ENCODE data around the gene ZNF275.
A peak's percentile ranks its signal among the peaks of the same experiment; 100 is the strongest.
"Not testable (repeated sequence)": the region's sequence is repeated elsewhere in the genome, so short reads cannot be mapped to it uniquely, and the experiment has no call there.

ZNF275 gene

GRCh38 chrX:153388722-153389459 is 54.9 kb downstream of the ZNF275 start:
- DNase-seq = no peak

GRCh38 chrX:153389460-153389768 is 55.5 kb downstream of the ZNF275 start:
- DNase-seq = not testable (repeated sequence)

GRCh38 chrX:153392642-153393321 is 58.8 kb downstream of the ZNF275 start:
- no peak for DNase-seq

GRCh38 chrX:153394612-153395011 is 60.7 kb downstream of the ZNF275 start:
- no peak for DNase-seq

GRCh38 chrX:153395613-153396319 is 61.8 kb downstream of the ZNF275 start:
- DNase-seq = no peak

GRCh38 chrX:153396320-153397195 is 62.6 kb downstream of the ZNF275 start:
- DNase-seq = no peak

- no peak for DNase-seq
Measured at GRCh38 chrX:153397256-153397960, 63.5 kb downstream of the ZNF275 start.

GRCh38 chrX:153398275-153398960 is 64.5 kb downstream of the ZNF275 start:
- DNase-seq = no peak

- DNase-seq = peak; percentile 70
Measured at GRCh38 chrX:153400146-153401132, 66.5 kb downstream of the ZNF275 start.

- DNase-seq = no peak
Measured at GRCh38 chrX:153401133-153401764, 67.3 kb downstream of the ZNF275 start, which contains the start of gene PNMA6E. Gene PNMA6E, minus strand, starts transcription at chrX:153401350. Its CDS starts 2,501 bp downstream, at chrX:153398849.

Data from stimulated activated CD4-positive, alpha-beta T cell treated with anti-CD3 and anti-CD28 coated beads, Interleukin-15, amount 100 ng/mL, for 24 hours (primary cell).